HEK293 (cell line): Measurements from ENCODE around the gene EDIL3.

ENCODE experiments used
- ZNF148 ChIP-seq: fragments of 450-650 bp; formaldehyde crosslinking; IDR thresholded peaks from 2 replicates; pipeline ENCODE4 v1.5.0; 2017; ENCODE audit warnings: missing biosample characterization, missing genetic modification characterization, borderline replicate concordance
- ZNF747 ChIP-seq: fragments of 450-650 bp; formaldehyde crosslinking; IDR thresholded peaks from 2 replicates; pipeline ENCODE4 v1.5.1; 2016; ENCODE audit warnings: missing biosample characterization, missing genetic modification characterization

- TF ChIP-seq ZNF747 (tag by site-specific recombination) = no peak
- TF ChIP-seq ZNF148 (tag by site-specific recombination) = no peak
Measured at GRCh38 chr5:84383816-84384603, 670 bp downstream of the EDIL3 start.
